AG08395 (cell line): ENCODE data around the gene NRXN3.

Experiments used
- DNase-seq: peaks from one replicate; pipeline ENCODE4 v3.0.0; 2012; ENCODE audit warnings: mixed read lengths, low spot score

The NRXN3 gene

DNA sequence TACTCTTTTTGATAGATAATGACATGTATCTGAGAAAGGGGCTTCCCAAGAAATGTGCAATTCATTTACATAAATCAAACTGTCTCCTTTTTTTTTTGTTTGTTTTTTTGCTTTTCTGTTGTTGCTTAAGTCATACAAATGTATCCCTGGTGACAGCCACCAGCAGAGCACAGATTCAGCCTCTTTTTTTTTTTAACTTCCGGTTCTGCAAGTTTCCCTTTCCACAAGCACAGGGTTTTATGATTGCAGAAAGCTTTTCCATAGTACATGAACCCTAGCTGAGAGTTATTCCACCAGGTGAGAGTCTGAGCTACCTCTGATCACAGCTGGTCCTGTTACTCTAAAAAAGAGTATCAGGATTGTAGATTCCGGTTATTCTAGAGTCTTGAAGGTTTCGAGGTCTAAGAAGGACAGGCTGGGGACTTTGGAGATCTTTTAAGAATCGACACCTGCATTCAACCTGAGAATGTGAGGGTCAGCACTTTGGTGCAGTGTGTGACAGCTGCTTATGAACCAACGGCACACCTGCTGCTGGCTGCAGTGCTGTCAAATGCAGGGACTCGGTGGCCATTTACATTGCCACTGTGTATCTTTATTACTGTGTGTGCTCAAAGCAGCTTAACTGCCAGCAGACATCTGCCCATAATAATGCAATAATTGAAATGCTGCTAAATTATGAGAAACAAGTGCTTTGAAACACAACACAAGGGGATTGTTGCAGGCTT is 551.7 kb downstream of the NRXN3 start:
- DNase-seq = no peak

DNA sequence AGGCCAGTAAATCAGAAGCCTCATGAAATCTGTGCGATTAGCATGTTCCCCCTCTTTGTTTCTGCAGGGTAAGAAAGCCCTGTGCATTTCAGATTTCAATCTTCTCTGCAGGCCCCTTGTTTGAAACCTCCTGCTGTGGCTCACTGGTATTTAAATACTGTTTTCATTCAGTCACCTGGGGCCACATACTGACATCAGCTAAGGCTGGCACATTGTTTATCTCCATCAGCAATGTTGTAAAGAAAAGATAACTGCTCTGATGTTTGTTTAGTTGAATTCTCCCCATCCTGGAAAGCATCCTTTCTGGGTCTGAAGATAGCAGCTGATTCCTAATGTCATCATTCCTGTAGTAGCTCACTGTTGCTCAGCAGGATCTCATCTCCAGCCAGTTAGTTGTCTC is 554.9 kb downstream of the NRXN3 start:
- no peak for DNase-seq

DNA sequence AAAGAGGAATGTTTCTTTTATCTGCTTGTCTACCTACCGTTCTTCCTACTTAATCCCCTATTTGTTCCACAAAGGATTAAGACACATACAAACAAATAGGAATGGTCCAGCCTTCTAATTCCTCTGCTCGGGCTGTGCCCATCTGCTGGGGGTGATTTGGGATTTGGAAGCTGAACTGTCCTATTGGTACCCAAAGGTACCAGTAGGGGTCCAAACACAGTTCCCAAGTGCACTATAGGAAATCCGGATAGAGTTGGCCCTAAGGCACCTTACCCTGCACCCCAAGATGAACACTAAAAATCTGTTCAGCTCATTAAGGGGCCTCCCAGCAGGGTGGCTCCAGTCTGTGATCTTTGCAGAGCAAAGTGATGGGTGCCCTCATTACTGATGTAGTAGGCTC is 566.9 kb downstream of the NRXN3 start:
- no peak for DNase-seq

DNA sequence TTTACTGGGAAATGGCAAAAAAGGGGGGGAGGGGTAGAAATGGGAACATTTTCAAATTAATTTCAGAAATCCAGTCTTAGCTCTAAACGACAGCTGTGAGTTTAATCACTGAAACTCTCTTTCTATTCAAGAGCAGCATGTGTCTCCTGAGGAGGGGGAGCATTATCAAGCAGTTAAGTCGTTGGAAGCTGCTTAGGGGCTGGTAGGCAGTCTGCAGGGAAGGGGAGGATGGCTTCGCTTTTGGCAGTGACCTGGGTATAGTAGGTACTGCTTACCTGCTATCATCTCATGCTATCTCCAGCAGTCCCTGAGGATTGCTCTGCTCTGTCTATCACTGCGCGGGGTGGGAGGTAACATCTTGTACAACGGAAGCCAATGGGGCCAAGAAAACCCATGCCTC is 567.4 kb downstream of the NRXN3 start:
- no peak for DNase-seq

DNA sequence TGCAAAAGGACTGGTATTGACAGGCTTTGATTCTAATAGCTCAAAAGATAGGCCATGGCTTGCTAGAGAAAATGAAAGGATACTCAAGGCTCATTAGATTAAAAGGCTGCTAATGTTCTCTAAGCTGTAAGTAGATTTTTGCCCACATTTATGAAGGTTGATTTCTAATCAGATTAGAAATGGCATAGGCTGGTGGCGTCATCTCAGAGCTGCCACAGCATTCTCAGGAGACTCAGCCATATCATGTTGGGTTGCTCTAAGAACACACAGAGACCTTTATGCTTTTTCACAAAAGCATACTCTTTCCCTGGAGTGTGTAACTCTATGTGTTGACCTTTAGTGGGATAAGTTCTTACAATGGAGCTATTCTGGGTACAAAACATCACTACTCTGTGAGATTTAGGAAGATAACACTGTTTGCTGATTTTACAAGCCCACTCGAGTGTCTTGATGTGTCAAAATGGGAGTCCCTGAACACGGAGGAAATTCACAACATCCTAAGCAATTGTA is 576.0 kb downstream of the NRXN3 start:
- DNase-seq = no peak

DNA sequence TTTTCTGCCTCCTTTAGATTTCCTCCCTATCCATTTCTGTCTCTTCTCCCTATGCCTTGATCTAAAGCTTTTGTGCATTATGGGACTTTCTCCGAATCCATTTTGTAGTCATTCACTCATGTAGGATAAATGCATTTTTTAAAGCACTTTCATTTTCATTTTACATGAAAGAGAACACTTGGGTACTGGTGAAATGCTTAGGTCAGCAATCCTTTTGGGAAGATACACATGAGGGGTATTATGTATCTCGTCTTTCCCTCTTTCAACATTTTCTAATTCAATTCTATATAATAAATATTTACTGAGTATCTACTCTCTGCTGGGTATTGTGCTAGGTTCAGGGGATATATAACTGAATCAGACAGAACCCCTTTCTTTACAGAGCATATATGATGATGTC is 577.6 kb downstream of the NRXN3 start:
- no peak for DNase-seq

DNA sequence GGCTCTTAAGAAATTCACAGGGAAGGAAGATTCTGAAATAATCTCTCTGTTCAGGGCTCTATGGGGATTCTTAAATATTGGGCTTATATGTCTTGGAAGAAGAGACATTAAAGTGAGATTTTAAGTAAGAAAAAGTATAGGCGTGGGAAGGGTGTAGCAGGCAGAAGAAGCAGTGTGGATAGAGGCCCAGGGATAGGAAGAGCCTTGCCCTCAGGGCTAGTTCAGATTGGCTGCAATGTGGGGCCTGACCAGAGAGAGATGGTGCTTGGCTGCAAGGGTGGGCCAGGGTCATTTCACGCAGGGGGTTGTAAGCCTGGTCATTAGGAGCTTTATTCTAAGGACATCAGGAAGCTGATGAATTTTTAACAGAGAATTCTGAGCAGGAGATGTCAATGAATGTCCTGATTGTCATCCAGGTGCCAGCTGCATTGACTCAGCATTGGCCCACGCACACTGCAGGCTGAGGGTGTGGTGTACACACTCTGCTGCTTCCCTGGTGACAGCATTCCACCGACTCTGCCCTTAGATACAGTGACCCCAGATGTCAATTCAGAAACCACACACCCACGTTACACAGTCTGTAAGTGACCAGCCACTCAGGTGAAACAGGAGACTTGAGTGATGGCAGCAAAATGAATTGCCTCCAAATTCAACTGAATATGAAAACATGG is 582.5 kb downstream of the NRXN3 start:
- no peak for DNase-seq

DNA sequence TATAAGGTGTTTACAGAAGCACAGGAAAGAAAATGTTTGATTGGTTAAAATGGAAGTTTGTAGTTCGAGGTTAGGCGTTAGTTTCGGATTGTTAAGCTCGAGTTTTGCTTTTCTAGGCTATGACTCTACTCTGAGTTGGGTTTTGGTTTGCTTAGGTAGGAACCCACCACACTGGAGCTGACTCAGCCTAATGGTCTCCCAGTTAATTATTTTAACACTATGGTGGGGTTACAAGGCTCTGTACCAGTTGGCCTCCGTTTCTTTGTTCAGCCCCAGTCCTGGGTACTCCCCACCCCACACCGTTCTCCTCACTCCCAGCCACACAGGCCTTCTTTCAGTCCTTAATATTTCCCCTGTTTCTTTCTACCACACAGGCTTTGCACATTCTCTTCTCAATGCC is 583.9 kb downstream of the NRXN3 start:
- DNase-seq = no peak

DNA sequence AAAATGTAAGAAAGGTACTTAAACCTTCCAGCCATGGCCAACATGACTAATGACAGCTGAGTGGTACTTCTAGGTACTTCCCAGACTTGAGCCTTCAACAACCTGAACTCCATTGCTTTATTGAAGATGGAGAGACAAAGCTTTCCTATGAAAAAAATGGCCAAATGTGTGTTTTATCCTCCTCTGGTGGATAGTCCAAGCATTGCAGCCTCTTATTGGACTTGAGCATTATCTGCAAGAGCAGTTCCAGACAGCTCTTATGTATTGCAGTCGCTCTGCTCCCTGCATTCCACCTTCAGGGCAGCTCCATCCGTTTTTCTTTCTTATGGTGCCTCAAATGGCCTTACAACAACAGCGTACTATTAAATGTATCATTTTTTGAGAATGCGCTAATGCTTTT is 588.2 kb downstream of the NRXN3 start:
- DNase-seq = no peak

DNA sequence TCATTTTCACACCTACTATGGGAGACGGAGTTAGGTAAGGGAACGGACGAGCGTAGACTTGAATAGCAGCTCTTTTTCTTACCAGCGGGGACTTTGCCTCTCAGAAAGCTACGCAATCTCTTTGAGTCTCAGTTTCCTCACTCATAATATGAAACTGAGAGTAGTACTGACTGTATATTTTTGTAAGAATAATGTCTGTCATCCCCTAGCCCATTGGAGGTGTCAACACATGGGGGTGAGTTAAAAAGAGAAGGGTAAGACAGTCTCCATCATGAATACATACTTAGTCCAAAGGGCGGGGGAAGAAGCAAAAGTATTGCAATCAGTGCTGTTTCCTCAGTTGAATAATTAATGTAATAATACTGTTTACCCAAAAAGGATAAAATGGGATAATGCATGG is 592.2 kb downstream of the NRXN3 start:
- no peak for DNase-seq

DNA sequence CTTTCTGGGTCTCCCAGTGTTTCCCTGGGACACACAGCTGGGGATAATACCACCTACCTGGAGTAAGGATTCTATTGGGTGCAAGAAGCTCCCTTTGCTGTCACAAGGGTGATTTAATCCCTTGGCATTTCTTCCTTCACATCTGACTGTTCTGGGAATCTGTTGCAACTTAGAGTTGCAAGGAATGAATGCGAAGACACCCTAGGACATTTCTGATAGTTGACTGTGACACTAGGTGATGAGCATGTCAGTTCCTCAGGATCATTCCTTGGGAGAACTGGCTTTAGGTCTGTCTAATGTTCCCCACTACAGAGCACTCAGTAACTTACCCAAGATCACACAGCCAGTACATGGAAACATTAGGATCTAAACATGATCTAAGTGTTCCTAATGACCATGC is 593.6 kb downstream of the NRXN3 start:
- no peak for DNase-seq

DNA sequence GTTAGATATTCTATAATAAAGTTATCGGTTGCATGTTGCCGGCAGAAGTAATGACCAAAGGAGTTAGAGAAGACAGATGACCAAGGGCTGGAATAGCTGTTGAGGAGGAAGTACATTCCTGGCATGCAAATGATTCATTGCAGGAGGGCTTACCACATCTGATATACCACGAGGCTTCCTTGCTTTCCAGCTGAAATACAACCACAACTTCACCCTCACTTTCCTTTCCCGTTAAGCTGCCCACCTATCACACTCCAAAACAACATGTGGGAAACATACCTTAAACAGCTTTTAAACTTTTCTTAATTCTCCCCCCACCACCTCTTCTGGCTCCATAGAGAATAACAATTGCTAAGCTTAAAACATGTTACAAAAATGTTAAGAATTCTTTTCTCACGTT is 594.1 kb downstream of the NRXN3 start:
- no peak for DNase-seq

DNA sequence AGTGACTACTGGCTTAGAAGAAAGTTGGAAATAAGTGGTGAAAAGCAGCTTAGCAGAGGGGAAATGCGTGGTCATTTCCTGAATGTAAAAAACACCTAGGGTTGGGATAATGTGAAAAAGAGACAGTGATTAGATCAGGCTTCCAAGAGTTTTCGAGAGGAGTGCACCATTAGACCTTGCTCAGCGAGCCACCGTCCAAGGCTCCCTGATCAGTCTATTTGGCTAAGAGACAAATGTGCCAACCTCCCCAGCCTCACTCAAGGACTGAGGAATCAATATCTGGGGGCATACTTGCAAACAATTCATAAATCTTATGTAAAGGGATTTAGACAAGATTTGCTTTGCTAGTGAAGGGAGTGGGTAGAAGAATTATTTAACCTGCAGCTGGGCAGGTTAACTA is 594.5 kb downstream of the NRXN3 start:
- no peak for DNase-seq

DNA sequence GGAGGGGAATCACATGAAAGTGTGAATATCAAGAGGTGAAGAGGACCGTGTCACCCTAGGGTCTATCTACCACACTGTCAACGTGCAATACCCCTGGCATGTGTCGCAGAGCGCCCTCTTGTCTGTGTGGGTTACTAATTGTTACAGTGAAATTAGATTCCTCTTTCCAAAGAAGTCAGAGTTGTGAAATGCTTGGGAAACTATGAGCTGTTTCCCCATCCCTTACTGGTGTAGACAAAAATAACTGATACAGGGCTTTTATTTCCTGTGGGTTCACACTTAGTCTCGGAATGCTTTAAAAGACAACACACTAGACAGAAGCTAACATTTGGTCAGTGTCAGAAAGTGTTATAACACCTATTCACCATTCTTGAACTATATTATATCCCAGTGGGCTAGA is 597.3 kb downstream of the NRXN3 start:
- no peak for DNase-seq

DNA sequence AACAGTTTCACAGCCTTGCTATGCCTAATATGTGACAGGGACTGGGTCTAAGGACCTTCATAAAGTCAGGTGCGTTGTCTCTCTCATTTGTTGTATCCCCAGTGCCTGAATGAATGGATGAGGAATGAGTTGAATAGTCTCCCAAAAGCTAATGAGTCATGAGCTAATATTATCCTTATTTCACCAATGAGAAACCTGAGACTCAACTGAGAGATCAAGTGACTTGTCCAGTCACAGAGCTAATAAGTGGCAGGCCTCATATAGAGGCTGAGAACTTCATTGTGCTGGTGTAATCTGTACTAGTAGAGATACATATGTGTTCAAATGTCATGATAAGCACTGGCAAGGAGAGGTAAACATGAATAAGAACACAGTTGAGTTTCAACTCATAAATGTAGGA is 612.4 kb downstream of the NRXN3 start:
- DNase-seq = no peak

DNA sequence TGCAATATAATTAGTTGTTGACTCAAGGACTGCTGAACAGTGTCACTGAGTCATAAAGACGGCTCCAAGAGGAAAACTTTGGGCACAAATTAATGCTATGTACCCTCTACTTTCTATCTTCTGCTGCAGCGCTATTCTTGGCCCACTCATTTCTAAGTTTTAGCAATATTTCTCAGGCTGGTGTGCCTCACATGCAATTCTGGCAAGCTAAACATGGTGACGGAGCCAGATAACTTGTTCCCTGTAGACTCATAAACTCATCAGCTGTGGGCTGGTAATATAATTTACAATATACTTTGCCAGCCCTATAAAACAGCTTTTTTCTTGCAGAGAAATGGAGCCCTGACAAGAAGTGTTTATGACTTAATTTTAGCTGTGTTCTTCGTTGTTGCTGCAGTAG is 615.1 kb downstream of the NRXN3 start:
- no peak for DNase-seq

DNA sequence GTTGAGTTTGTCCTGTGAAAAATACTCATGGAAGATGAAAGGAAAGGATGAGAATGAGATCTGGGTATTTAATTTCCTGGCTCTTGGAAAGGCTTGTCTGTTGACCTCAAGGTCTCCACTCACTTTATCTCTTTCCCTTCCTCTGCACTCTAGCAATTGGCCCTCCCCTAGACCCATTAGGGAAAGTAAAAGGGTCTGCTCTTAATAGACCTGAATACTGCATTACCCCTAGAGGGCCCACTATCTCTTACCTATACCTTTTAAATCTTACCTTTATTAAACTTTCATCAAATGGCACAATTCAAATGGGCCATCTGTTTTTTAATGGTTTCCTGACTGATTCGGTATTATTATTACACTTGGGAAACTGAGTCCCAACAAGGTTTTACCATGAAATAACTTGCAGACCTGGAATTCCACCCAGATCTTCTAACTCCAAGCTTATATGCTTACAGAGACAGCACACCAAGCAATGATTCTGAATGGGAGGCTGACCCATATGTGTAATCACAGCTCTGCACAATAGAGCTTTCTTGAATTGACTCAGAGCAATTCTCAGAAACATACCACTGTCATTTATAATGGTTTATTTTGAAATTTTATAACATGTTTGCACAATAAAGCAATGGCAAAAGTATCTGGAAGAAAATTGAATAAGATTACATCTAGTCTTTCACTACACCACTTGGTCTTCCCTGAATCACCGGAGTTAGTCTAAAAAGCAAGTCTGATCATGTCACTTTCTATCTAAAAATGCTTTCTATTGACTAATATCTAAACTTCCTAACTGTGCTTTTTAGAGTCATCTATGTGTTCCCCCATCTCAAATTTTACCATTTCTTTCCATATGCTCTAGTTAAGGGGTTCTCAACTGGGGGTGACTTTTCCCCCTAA is 618.5 kb downstream of the NRXN3 start:
- no peak for DNase-seq

DNA sequence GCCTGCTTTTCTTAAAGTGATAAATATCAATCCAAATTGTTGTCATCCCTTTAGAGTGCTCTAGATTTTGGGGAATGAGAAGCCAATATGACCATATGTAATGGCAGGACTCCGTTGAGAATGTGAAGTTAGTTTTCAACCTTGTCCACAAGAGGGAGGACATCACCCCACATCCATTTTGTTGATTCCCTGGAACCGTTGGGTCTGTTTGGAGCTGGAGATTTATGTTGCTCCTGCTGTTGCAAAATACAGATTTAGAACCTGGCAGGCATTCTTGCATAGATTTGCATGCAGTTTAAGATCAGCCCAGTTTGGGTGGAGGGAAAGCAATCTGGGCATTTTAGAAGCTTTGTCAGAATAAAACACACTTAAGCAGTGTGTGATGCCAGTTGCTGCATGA is 620.1 kb downstream of the NRXN3 start:
- no peak for DNase-seq

DNA sequence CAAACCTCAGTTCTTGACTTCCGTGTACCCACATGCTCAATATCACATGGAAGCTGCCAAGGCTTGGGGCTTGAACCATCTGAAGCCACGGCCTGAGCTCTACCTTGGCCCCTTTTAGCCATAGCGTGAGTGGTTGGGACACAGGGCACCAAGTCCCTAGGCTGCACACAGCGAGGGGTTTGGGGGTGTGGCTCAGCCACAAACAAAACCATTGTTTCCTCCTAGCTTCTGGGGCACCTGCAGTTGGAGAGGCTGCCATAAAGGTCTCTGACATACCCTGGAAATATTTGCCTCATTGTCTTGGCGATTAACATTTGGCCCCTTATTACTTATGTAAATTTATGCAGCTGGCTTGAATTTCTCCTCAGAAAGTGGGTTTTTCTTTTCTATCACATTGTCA is 628.6 kb downstream of the NRXN3 start:
- no peak for DNase-seq

DNA sequence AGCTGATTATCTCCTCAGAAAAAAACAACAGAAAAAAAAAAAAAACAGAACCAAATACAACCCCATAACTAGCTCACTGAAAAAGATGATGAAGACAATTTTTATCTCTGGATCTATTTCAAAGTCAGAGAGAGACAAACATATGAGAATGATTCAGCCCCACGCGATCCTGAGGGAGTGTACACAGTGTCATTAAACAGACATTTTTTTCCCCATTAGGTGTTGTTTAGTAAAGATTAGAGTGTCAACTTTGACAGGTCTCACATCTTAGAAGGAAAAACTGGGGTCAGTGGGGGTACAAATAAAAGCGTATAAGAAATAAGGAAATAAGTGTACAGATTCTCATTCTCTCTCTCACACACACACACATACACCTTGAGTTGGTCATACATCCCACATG is 635.4 kb downstream of the NRXN3 start:
- no peak for DNase-seq

DNA sequence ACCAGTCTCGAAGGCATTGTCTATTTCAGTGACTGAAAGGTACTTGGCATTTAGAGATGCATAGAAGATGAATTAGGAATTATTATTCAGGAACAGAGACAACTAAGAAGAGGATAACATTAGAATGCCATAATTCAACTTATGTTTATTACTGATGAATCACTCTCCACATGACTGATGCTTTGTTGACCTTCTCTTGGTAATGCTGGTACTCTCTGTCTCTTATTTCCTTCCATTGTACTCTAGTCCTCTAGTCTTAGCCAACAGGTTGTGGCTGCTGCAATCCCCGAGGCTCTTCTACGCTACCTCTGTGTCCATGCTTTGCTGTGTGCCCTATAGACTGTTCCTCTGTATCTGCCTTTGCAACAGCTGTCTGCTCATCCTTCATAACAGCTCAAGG is 652.9 kb downstream of the NRXN3 start:
- no peak for DNase-seq

DNA sequence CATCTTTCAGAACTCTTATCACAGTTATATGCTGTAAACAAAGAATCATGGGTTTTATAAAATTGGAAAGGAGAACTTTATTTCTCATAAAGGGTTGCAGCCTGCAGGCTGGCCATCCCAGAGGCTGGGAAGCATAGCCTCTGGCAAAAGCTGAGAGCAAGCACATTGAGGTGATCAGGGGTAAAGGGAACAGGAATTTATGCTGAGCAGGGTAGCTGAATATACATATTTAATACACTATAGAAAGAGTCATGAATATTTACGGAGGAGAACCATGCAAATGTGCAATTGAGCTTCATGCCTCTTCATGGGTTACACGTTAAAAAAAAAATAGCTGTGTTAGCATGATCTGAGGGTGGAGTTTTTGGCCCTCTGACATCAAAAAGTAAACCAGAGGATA is 653.3 kb downstream of the NRXN3 start:
- no peak for DNase-seq

DNA sequence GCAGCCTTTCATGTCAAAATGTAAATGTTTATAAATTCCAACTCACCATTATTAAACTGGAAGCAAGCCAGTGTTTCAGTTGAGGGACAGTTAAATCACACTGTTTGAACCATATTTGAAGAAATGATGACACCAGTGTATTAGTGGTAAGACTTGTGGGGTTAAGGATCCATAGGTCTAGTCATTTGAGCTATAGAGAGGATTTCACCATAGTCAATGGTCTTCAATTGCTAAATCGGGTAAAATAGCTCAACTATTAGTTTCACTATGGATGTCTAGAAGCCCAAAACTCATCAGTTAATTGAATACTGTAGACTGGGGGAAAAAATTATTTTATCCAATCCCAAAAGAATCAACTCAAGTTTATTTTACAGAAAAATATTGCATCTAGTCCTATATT is 659.1 kb downstream of the NRXN3 start:
- DNase-seq = no peak
